ENCODE results near the gene OR1E2.
"Not testable (repeated sequence)": the region's sequence is repeated elsewhere in the genome, so short reads cannot be mapped to it uniquely, and the experiment has no call there.

The OR1E2 gene

DNA sequence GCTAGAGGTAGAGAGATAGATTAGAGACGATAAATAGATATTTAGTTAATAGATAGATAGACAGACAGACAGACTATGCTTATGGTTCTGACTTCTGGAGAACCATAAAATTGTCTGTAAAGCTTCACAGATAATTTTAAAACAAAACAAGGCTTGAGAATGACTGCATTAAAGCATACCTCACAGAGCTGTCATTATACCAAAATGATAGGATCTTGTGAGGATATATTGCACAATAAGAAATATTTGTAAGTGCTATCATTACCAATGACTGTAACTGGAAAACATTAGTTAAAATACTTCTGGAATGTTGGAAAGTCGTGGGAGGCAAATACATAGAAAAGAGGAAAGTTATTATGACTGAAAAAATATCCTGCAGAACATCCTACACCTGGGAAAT, 31.9 kb downstream of the OR1E2 start:
- no peak overlapping the region for H3K27ac ChIP-seq
- H3K36me3 ChIP-seq (ENCODE audit: insufficient read depth, low read length) = no peaks in the 10 kb centered on the region
- DNase-seq (ENCODE audit: low read depth, low spot score) = no peak
- no peak overlapping the region for H3K9ac ChIP-seq (ENCODE audit: insufficient read length)
- no peaks in the 10 kb centered on the region for H3K9me3 ChIP-seq (ENCODE audit: low read depth, low read length)
- TF ChIP-seq EZH2 (IDR thresholded peaks at IDR 0.05) = no peak
- TF ChIP-seq FOXP2 (optimal IDR thresholded peaks at IDR 0.05; ENCODE audit: control extremely low read depth, extremely low read length, insufficient read depth) = no peak
- TF ChIP-seq POLR2AphosphoS5 (IDR thresholded peaks at IDR 0.05; ENCODE audit: borderline replicate concordance, low read depth, low read length) = no peak
- H3K4me3 ChIP-seq = no peak overlapping the region

- Histone ChIP-seq H3K9ac (ENCODE audit: insufficient read length) (no peak overlapping the region), H3K4me3 (no peak overlapping the region), H3K9me3 (ENCODE audit: low read depth, low read length) (no peaks in the 10 kb centered on the region), H3K27ac (no peak overlapping the region), H3K36me3 (ENCODE audit: insufficient read depth, low read length) (no peaks in the 10 kb centered on the region)
- no peak for DNase-seq (ENCODE audit: low read depth, low spot score)
- no peak for TF ChIP-seq POLR2AphosphoS5 (IDR thresholded peaks at IDR 0.05; ENCODE audit: borderline replicate concordance, low read depth, low read length)
- no peak for TF ChIP-seq EZH2 (IDR thresholded peaks at IDR 0.05)
- no peak for TF ChIP-seq FOXP2 (optimal IDR thresholded peaks at IDR 0.05; ENCODE audit: control extremely low read depth, extremely low read length, insufficient read depth)
Observed at GRCh38 chr17:3400055-3400454, 33.6 kb downstream of the OR1E2 start.

DNA sequence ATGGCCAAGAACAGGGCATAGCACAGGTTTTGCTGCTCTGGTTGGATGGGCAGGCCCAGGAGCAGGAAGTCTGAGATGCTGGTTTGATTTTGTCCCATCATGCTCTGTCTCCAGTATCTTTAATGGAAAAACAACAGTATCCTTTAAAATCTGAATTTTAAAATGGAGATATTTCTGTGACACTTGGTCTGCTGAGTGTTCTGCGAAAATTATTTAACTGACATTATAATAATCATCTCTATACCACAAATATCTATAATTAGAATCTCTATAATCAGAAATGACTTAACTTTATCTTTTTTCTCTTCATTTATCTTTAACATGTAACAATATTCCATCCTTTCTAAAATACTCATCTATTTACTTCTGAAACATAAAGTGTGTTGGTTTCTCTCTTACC, 35.3 kb downstream of the OR1E2 start, which contains the start of gene OR1E1:
TSS of gene OR1E1 (minus strand) at position 101 of the 400 bp plus-strand sequence. CDS start at position 101, 0 bp downstream.
- Histone ChIP-seq H3K9ac (ENCODE audit: insufficient read length) (no peak within 1 kb of the TSS), H3K27ac (no peak within 1 kb of the TSS), H3K36me3 (ENCODE audit: insufficient read depth, low read length) (no peaks in the 10 kb centered on the region), H3K4me3 (no peak within 1 kb of the TSS), H3K9me3 (ENCODE audit: low read depth, low read length) (no peaks in the 10 kb centered on the region)
- no peak for DNase-seq (ENCODE audit: low read depth, low spot score)
- no peak for TF ChIP-seq EZH2 (IDR thresholded peaks at IDR 0.05)
- no peak for TF ChIP-seq POLR2AphosphoS5 (IDR thresholded peaks at IDR 0.05; ENCODE audit: borderline replicate concordance, low read depth, low read length)
- TF ChIP-seq FOXP2 (optimal IDR thresholded peaks at IDR 0.05; ENCODE audit: control extremely low read depth, extremely low read length, insufficient read depth) = no peak

DNA sequence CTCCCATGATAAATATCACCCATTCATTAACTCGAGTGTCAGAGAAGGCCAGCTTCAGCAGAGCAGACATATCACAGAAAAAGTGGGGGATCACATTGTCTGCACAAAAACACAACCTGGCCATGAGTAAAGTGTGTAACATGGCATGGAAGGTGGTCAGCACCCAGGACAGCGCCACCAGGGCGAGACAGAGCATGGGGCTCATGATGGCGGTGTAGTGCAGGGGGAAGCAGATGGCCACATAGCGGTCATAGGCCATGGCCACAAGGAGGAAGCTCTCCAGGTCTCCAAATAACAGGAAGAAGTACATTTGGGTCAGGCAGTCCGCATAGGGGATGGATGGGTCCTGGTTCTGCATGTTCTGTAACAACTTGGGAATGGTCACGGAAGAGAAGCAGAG, 35.8 kb downstream of the OR1E2 start:
- H3K9me3 ChIP-seq (ENCODE audit: low read depth, low read length); H3K36me3 ChIP-seq (ENCODE audit: insufficient read depth, low read length); H3K4me3 ChIP-seq; H3K27ac ChIP-seq; H3K9ac ChIP-seq (ENCODE audit: insufficient read length); DNase-seq (ENCODE audit: low read depth, low spot score): not testable (repeated sequence)

GRCh38 chr17:3389791-3390190, 43.9 kb downstream of the OR1E2 start:
- no peak for DNase-seq (ENCODE audit: low read depth, low spot score)
- no peaks in the 10 kb centered on the region for H3K36me3 ChIP-seq (ENCODE audit: insufficient read depth, low read length)
- H3K9me3 ChIP-seq (ENCODE audit: low read depth, low read length) = no peaks in the 10 kb centered on the region
- no peak overlapping the region for H3K9ac ChIP-seq (ENCODE audit: insufficient read length)
- no peak for TF ChIP-seq EZH2 (IDR thresholded peaks at IDR 0.05)
- TF ChIP-seq POLR2AphosphoS5 (IDR thresholded peaks at IDR 0.05; ENCODE audit: borderline replicate concordance, low read depth, low read length) = no peak
- no peak for TF ChIP-seq FOXP2 (optimal IDR thresholded peaks at IDR 0.05; ENCODE audit: control extremely low read depth, extremely low read length, insufficient read depth)
- no peak overlapping the region for H3K4me3 ChIP-seq
- H3K27ac ChIP-seq = no peak overlapping the region

DNA sequence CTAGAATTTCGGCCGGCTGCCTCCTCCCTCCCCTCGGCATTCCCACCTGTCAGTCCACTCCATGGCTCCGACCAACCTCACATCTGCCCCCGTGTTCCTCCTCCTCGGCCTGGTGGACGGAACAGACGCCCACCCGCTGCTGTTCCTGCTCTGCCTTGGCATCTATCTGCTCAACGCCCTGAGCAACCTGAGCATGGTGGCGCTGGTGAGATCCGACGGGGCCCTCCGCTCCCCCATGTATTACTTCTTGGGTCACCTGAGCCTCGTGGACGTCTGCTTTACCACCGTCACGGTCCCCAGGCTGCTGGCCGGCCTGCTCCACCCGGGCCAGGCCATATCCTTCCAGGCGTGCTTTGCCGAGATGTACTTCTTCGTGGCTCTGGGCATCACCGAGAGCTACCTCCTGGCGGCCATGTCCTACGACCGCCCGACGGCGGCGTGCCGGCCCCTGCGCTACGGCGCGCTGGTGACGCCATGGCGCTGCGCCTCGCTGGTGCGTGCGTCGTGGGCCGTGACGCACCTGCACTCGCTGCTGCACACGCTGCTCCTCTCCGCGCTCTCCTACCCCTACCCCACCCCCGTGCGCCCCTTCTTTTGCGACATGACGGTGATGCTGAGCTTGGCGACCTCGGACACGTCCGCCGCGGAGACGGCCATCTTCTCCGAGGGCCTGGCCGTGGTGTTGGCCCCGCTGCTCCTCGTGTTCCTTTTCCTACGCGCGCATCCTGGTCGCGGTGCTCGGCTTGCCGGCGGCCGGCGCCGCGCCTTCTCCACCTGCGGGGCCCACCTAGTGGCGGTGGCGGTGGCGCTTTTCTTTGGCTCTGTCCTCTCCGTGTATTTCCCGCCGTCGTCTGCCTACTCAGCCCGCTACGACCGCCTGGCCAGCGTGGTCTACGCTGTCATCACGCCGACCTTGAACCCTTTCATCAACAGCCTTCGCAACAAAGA, 47.5 kb downstream of the OR1E2 start, which contains the start of gene OR3A2:
TSS of gene OR3A2 (minus strand) at position 440 of the 948 bp plus-strand sequence.
- TF ChIP-seq POLR2AphosphoS5 (IDR thresholded peaks at IDR 0.05; ENCODE audit: borderline replicate concordance, low read depth, low read length) (no peak), FOXP2 (optimal IDR thresholded peaks at IDR 0.05; ENCODE audit: control extremely low read depth, extremely low read length, insufficient read depth) (no peak), EZH2 (IDR thresholded peaks at IDR 0.05) (no peak)
- Histone ChIP-seq H3K9me3 (ENCODE audit: low read depth, low read length) (no peaks in the 10 kb centered on the region), H3K36me3 (ENCODE audit: insufficient read depth, low read length) (no peaks in the 10 kb centered on the region), H3K27ac (no peak within 1 kb of the TSS), H3K9ac (ENCODE audit: insufficient read length) (no peak within 1 kb of the TSS), H3K4me3 (no peak within 1 kb of the TSS)
- DNase-seq (ENCODE audit: low read depth, low spot score) = no peak
